Activated T-helper 1 cell treated with anti-CD3 and anti-CD28 coated beads, Interleukin-12 subunit alpha, Interleukin-12 subunit beta, Interleukin-2, Interleukin-4 antibody, amounts not matched to agents 30 ng/mL and 10 ng/mL and 1 ng/mL, durations not matched to agents 14 hours and 24 hours and 36 hours (primary cell): Measurements from ENCODE around the gene SAMD4B. TPM values are rescaled to one million over a fixed set of nuclear protein-coding genes. Genes with fewer than 3 reads are reported as not detected.
A peak's percentile ranks its signal among the peaks of the same experiment; 100 is the strongest.

Source experiments
- DNase-seq: peaks from one replicate; pipeline ENCODE4 v3.0.0; 2021; ENCODE audit warnings: low spot score
- H3K27ac Mint-ChIP-seq: one replicate; pipeline ENCODE4 v1.8.0; 2021; ENCODE audit warnings: mild to moderate bottlenecking, mixed read lengths
- H3K27me3 Mint-ChIP-seq: one replicate; pipeline ENCODE4 v1.8.0; 2022; ENCODE audit warnings: mild to moderate bottlenecking, moderate library complexity, mixed read lengths; ENCODE audit not compliant: insufficient read depth
- H3K36me3 Mint-ChIP-seq: one replicate; pipeline ENCODE4 v1.8.0; 2021; ENCODE audit warnings: low read depth, mixed read lengths
- H3K4me1 Mint-ChIP-seq: one replicate; pipeline ENCODE4 v1.8.0; 2021; ENCODE audit warnings: low read depth, mixed read lengths
- H3K4me3 Mint-ChIP-seq: one replicate; pipeline ENCODE4 v1.8.0; 2021; ENCODE audit warnings: mild to moderate bottlenecking, moderate library complexity, mixed read lengths
- H3K9me3 Mint-ChIP-seq: one replicate; pipeline ENCODE4 v1.8.0; 2021; ENCODE audit warnings: mixed read lengths
- intact Hi-C: fragments of 100-400 bp; cut with micrococcal nuclease; formaldehyde crosslinking; loops from one replicate; pipeline ENCODE4 v1.15.1; 2024
- total RNA-seq: library from RNA; stranded (reverse); gene quantifications from 2 replicates; pipeline ENCODE4 v1.2.3, GENCODE V29; 2022

SAMD4B gene
- total RNA-seq, 1 donor from 2014 or later: 71.8 TPM

DNA sequence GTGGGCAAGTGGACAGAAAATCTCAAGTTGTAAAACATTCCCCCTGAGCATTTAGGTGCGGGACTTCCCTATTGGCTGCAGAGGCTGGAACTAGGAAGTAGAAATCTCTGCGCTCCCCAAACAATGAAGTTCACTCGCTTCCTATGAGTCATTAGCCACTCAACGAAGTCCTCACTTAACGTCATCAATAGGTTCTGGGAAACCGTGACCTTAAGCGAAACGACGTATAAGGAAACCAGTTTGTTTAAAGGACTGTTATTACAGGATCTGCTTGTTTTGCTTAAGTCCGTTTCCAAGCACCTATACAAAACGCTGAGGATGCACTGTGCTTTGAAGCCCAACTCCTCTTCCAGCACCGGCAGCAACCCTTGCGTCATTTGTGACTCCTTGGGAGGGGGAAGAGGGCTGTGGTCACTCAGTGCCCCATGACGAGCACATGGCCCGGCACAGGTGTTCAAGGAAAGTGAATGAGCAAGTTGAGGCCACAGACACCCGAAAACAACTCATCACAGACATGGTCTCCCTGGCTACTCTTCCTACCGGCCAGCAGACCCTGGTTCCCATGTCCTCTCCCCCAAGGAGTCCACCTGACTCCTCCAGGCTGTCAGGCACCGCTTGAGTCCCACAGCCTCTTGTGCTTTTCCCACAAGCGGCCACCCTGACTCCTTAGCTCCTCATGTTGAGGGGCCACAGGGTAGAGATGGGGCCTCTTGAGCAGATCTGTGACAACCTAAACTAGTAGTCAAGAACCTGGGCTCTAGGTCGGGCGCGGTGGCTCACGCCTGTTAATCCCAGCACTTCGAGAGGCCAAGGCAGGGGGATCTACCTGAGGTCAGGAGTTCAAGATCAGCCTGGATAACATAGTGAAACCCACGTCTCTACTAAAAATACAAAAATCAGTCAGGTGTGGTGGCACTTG, 88.7 kb downstream of the SAMD4B start:
- H3K9me3 Mint-ChIP-seq: no peaks in the 10 kb centered on the region
- H3K27ac Mint-ChIP-seq: peak overlapping the region; percentile 96
- intact Hi-C loops: loop anchor here (1.0 to 10.0 kb wide), 5 partner anchors 14 to 854 kb away; partner anchors contain the start of genes AKT2, MED29, PAF1 and PLEKHG2
- DNase-seq: peak; percentile 71
- peaks cover 38% of the 10 kb centered on the region for H3K36me3 Mint-ChIP-seq
- H3K4me1 Mint-ChIP-seq: peaks cover 32% of the 10 kb centered on the region
- peak overlapping the region; percentile 53 for H3K4me3 Mint-ChIP-seq
- no peaks in the 10 kb centered on the region for H3K27me3 Mint-ChIP-seq

DNA sequence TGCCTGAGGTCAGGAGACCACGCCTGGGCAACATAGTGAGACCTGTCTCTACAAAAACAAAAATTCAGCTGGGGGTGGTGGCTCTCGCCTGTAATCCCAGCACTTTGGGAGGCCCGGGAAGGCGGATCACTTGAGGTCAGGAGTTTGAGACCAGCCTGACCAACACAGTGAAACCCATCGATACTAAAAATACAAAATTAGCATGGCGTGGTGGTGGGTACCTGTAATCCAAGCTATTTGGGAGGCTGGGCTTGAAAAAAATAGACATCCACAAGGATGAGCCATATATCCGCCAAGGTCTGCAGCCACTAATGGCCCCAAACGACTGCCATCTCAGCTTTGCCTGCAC, 90.4 kb downstream of the SAMD4B start:
- Mint-ChIP-seq H3K4me3 (peak overlapping the region; percentile 99), H3K36me3 (peaks cover 35% of the 10 kb centered on the region), H3K4me1 (peaks cover 43% of the 10 kb centered on the region), H3K27ac (peak overlapping the region; percentile 99), H3K9me3 (no peaks in the 10 kb centered on the region), H3K27me3 (no peaks in the 10 kb centered on the region)
- intact Hi-C loops: loop anchor here (10.0 kb wide), 1 partner anchor 852 kb away; the partner anchor contains the start of gene AKT2
- DNase-seq: no peak

DNA sequence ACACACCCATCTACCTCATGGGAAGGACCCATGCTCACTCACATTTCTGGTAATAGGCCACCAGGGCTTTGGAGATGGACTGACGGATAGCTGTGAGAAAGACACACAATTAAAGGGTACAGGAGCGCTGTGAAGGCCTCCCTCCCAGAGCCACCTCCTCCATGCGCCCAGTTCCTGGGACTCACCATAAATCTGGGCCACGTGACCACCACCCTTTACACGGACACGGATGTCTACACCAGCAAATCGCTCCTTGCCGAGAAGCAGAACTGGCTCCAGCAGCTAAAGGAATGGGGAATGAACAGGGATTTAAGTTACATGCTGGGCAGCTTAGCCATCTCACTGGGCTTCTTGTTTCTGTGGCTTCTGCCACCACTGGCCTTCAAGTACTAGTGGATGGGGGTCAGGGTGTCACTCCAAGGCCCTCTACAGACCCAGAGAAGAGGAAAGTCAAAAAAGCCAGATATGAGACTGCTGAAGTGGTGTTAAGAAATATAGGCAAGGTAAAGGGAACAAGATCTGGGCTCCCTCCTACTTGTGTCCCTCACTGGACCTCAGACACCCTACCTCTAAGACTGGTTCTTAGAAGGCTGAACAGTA, 91.4 kb downstream of the SAMD4B start:
- DNase-seq: no peak
- Mint-ChIP-seq H3K4me1 (peaks cover 43% of the 10 kb centered on the region), H3K36me3 (peaks cover 35% of the 10 kb centered on the region), H3K27me3 (no peaks in the 10 kb centered on the region), H3K9me3 (no peaks in the 10 kb centered on the region), H3K4me3 (peak overlapping the region; percentile 99), H3K27ac (peak overlapping the region; percentile 99)
- intact Hi-C loops: loop anchor here (10.0 kb wide), 1 partner anchor 851 kb away; the partner anchor contains the start of gene AKT2

DNA sequence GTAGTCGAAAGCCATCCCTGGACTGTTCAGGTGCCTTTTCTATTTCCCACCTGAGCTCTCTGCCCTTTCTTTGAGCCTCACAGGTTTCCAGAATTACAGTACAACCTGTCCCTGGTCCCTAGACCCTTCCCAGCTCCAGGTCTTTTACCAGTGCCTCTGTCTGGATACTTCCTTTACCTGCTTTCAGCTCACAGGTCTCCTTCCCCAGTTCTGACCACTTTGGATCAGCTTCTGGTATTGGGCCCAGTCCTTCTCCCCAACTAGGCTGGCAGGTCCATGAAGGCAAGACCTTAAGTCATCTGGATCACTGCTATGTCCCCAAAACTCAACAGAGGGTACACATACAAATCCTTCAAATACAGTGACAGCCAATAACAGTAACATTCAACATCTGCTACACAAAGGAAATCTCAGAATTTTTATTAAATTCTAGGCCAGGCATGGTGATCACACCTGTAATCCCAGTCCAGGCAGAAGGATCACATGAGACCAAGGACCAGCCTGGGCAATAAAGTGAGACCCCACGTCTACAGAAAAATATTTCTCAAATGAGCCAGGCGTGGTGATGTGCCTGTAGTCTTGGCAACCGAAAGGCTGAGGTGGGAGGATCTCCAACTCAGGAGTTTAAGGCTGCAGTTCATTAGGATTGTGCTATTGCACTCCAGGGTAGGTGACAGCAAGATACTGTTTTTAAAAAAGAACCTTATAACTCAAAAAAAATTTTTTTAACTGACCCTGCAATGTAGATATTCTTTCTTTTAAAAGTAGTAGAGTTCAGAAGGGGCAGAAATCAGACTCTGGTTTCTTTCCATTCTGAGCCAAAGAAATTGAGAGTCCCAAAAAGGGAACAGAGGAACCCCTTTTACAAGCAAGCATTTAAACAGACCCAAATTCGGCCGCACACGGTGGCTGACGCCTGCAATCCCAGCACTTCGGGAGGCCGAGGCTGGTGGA, 92.2 kb downstream of the SAMD4B start:
- Mint-ChIP-seq H3K4me3 (peak overlapping the region; percentile 99), H3K9me3 (no peaks in the 10 kb centered on the region), H3K4me1 (peaks cover 43% of the 10 kb centered on the region), H3K27me3 (no peaks in the 10 kb centered on the region), H3K36me3 (peaks cover 35% of the 10 kb centered on the region), H3K27ac (peak overlapping the region; percentile 99)
- no peak for DNase-seq
- intact Hi-C loops: loop anchor here (10.0 kb wide), 1 partner anchor 850 kb away; the partner anchor contains the start of gene AKT2

Other genes with a start within 250 kb of the SAMD4B start
- gene PAK4, start 216.6 kb upstream of the SAMD4B start, total RNA-seq: 18.5 and 19.9 TPM in 2 replicates
- gene NCCRP1, start 145.5 kb upstream of the SAMD4B start, total RNA-seq: not detected in 2 replicates
- not detected in 2 replicates for gene SYCN, start 138.2 kb upstream of the SAMD4B start, total RNA-seq
- not detected in 2 replicates for gene IFNL3, start 97.4 kb upstream of the SAMD4B start, total RNA-seq
- gene IFNL4, start 93.6 kb upstream of the SAMD4B start, total RNA-seq: not detected in 2 replicates
- not detected in 2 replicates for gene IFNL2, start 74.0 kb upstream of the SAMD4B start, total RNA-seq
- 0.23 TPM in 1 of 2 replicates, not detected in the other for gene IFNL1, start 46.0 kb upstream of the SAMD4B start, total RNA-seq
- gene LRFN1, start 21.6 kb upstream of the SAMD4B start, total RNA-seq: 5.7 and 6.0 TPM in 2 replicates
- gene GMFG, start 6.4 kb upstream of the SAMD4B start, total RNA-seq: 355 and 359 TPM in 2 replicates
- 54.8 and 57.3 TPM in 2 replicates for gene PAF1, start 48.7 kb downstream of the SAMD4B start, total RNA-seq
- gene MED29, start 49.0 kb downstream of the SAMD4B start, total RNA-seq: 37.5 and 45.8 TPM in 2 replicates
- 31.2 and 32.0 TPM in 2 replicates for gene ZFP36, start 64.4 kb downstream of the SAMD4B start, total RNA-seq
- gene PLEKHG2, start 70.2 kb downstream of the SAMD4B start, total RNA-seq: 43.9 and 47.3 TPM in 2 replicates
- gene RPS16, start 93.5 kb downstream of the SAMD4B start, total RNA-seq: 2,440 and 2,532 TPM in 2 replicates
- 200 and 203 TPM in 2 replicates for gene SUPT5H, start 103.2 kb downstream of the SAMD4B start, total RNA-seq
- 121 and 127 TPM in 2 replicates for gene TIMM50, start 138.4 kb downstream of the SAMD4B start, total RNA-seq
- gene DLL3, start 156.5 kb downstream of the SAMD4B start, total RNA-seq: 1.6 and 2.1 TPM in 2 replicates
- not detected in 2 replicates for gene SELENOV, start 172.7 kb downstream of the SAMD4B start, total RNA-seq
- gene EID2B, start 190.4 kb downstream of the SAMD4B start, total RNA-seq: 3.2 and 3.7 TPM in 2 replicates
- gene EID2, start 197.7 kb downstream of the SAMD4B start, total RNA-seq: 17.0 and 17.6 TPM in 2 replicates